ENCODE data around the gene THOC6.

THOC6 gene

DNA sequence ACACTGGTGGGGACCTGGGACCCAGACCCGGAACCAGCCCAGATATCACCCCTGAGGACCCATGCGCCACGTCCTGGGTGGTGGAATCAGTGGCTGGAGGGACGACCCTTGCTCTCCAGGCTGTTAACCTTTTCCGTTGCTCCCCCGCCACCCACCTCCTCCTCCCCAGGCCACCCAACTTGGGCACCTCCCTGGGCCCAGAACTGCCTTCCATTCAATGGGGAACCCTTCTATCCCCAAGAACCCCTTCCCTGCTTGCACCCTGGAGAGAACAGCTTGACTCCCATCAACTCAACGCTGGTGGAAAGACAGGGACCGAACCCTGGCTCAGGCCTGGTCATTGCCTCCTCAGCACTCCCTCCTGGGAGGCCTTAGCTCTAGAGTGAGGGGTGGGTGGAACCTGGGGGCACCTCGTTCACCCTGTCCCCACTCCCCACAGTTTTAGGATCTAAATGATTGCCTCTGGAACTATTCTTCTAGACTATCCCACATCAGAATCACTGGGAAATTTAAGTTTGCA is 35.9 kb downstream of the THOC6 start:
- DNase-seq (ENCODE audit: low read depth) = no peak
- in situ Hi-C loops (cut with HindIII; ENCODE audit: low sequenced_read_pairs) = loop anchor here (5.0 kb wide), 1 partner anchor 38 kb away; the partner anchor contains the start of gene ZSCAN10
- peak overlapping the region; percentile 84 for H3K4me3 ChIP-seq (ENCODE audit: low read depth, low read length)
- TF ChIP-seq, protein P1, sequence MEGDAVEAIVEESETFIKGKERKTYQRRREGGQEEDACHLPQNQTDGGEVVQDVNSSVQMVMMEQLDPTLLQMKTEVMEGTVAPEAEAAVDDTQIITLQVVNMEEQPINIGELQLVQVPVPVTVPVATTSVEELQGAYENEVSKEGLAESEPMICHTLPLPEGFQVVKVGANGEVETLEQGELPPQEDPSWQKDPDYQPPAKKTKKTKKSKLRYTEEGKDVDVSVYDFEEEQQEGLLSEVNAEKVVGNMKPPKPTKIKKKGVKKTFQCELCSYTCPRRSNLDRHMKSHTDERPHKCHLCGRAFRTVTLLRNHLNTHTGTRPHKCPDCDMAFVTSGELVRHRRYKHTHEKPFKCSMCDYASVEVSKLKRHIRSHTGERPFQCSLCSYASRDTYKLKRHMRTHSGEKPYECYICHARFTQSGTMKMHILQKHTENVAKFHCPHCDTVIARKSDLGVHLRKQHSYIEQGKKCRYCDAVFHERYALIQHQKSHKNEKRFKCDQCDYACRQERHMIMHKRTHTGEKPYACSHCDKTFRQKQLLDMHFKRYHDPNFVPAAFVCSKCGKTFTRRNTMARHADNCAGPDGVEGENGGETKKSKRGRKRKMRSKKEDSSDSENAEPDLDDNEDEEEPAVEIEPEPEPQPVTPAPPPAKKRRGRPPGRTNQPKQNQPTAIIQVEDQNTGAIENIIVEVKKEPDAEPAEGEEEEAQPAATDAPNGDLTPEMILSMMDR (IDR thresholded peaks at IDR 0.05; ENCODE audit: low read depth, low read length, missing control alignments) = no peak

DNA sequence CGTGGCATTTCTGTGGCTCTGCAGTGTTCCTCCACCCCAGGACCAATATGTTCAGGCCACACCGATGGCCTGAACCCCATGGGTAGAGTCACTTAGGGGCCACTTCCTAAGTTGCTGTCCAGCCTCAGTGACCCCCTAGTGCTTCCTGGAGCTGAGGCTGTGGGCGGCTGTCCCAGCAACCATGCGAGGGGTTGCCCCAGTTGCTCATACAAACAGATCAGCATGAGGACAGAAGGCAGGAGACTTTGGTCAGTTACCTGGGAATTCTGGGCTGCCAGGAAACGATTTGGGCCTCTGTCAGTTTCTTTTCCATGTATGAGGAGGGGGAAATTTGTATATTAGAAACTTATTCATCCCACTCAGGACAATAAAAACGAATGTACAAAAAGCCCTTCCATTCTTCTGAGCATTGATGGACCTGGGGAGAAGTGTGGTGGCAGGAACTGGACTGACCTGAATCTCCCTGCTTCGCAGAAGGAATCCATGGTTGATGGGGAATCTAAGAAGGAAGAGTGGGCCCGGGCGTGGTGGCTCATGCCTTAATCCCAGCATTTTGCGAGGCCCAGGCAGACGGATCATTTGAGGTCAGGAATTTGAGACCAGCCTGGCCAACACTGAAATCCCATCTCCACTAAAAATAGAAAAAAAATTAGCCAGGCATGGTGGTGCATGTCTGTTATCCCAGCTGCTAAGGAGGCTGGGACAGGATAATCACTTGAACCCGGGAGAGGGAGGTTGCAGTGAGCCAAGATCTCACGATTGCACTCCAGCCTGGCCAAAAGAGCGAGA is 36.7 kb downstream of the THOC6 start:
- in situ Hi-C loops (cut with HindIII; ENCODE audit: low sequenced_read_pairs) = loop anchor here (5.0 kb wide), 1 partner anchor 37 kb away; the partner anchor contains the start of gene ZSCAN10
- H3K4me3 ChIP-seq (ENCODE audit: low read depth, low read length) = no peak overlapping the region
- TF ChIP-seq, protein P1 (IDR thresholded peaks at IDR 0.05; ENCODE audit: low read depth, low read length, missing control alignments) = no peak

DNA sequence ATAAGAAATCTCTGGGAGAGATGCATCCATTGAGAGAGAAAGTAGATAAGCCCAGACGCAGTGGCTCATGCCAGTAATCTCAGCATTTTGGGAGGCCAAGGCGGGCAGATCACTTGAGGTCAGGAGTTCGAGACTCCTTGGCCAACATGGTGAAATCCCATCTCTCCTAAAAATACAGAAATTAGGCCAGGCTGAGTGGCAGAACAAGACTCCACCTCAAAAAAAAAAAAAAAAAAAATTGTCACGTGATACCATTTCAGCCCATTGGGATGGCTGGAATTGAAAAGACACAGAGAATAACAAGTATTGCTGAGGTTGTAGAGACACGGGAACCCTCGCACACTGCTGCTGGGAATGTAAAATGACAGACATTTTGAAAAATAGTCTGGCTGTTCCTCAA is 38.7 kb downstream of the THOC6 start:
- in situ Hi-C loops (cut with HindIII; ENCODE audit: low sequenced_read_pairs) = loop anchor here (5.0 kb wide), 1 partner anchor 35 kb away; the partner anchor contains the start of gene ZSCAN10
- H3K4me3 ChIP-seq (ENCODE audit: low read depth, low read length) = no peak overlapping the region
- DNase-seq (ENCODE audit: low read depth) = no peak
- TF ChIP-seq, protein P1 (IDR thresholded peaks at IDR 0.05; ENCODE audit: low read depth, low read length, missing control alignments) = no peak

More for the DNA sequence above, 36.7 kb downstream of the THOC6 start:
- DNase-seq (ENCODE audit: low read depth) = no peak

DNA sequence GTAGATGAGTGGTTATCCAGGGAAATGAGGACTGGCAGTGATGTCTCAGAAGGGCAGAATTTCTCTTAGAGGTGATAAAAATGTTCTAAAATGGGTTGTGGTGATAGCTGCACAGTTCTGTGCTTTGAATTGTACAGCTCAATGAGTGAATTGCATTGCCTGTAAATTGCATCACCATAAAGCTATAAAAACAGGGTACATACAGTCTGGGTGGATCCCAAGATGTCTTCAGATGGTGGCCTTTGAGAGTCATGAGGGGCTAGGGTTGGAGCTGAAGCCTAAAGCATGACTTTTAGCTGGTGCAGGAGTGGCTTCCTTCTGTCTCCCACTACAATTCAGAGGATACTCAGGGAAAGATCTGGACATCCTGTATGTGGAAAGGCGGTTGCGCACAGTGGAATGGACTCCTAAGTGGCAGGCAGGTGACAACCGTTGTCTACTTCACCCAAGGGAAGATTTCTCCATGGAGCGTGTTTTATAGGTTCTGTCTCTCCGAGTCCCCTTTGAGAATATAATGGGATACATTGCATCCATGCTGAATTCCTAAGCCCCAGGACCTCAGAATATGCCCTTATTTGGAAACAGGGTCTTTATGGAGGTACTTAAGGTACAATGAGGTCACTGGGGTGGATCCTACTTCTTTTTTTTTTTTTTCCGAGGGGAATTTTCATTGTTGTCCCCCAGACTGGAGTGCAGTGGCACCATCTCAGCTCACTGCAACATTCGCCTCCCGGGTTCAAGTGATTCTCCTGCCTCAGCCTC is 40.0 kb downstream of the THOC6 start:
- TF ChIP-seq, protein P1 (IDR thresholded peaks at IDR 0.05; ENCODE audit: low read depth, low read length, missing control alignments) = no peak
- H3K4me3 ChIP-seq (ENCODE audit: low read depth, low read length) = no peak overlapping the region
- DNase-seq (ENCODE audit: low read depth) = no peak
- in situ Hi-C loops (cut with HindIII; ENCODE audit: low sequenced_read_pairs) = loop anchor here (5.0 kb wide), 1 partner anchor 33 kb away; the partner anchor contains the start of gene ZSCAN10

DNA sequence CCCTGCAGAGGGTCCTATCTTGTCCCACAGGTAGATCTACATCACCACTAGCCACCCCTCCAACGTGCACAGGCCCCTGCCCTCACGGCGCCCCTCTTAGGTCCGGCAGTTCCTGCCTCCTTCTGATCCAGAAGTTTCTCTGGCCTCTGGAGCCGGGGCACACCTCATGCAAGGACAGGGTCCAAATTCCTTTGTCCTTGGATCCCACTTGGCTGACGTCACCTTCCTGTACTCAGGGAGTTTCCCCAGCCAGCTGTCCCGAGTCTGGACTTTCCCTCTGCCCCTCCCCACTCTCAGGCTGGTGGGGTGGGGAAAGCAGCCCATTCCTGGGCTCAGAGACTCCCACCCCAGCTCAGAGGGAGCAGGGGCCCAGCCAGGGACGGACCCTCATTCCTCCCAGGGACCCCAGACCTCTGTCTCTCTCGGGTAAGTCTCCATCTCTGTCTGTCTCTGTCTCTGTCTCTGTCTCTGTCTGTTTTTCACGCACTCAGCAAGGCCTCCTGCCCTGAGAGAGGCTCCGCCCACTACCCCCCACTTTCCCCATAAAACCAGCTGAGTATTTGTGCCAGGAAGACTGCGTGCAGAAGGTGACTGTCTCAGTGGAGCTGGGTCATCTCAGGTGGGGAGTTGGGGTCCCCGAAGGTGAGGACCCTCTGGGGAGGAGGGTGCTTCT is 41.4 kb downstream of the THOC6 start, which contains the start of gene IL32:
Gene IL32 (plus strand): TSS at position 572 of the 673 bp plus-strand sequence. CDS start 172 bp downstream, outside the sequence.
- DNase-seq (ENCODE audit: low read depth) = peak; percentile 34
- TF ChIP-seq, protein P1 (IDR thresholded peaks at IDR 0.05; ENCODE audit: low read depth, low read length, missing control alignments) = no peak
- no peak within 1 kb of the TSS for H3K4me3 ChIP-seq (ENCODE audit: low read depth, low read length)
- in situ Hi-C loops (cut with HindIII; ENCODE audit: low sequenced_read_pairs) = loop anchor here (5.0 kb wide), 1 partner anchor 87 kb away; no protein-coding TSS in a partner anchor

All from astrocyte of the cerebellum (primary cell).